ENCODE results near the gene GADL1. TPM values are rescaled to one million over a fixed set of nuclear protein-coding genes. Genes with fewer than 3 reads are reported as not detected.
A peak's percentile ranks its signal among the peaks of the same experiment; 100 is the strongest.

The GADL1 gene
- total RNA-seq, 1 donor from 2014 or later, result not detected

DNA sequence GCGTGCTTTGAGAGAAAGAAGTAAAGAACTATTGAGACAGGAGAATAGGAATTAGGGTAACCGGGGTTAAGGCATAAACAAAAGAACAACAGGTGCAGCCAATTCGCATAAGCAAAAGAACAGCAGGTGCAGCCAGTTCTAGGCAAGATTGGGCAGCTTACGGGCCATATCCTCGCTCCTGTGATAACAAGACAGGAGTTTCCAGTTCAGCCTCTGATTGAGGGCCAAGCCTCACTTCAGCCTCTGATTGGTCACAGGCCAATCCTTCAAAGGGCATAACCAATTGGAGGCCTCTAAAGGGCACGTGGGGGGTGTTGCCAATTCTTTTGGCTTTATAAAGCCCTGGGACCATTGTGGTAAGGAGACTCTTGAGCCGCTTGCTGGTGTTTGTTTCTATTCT is 143.5 kb downstream of the GADL1 start:
- DNase-seq, result no peak
- TF ChIP-seq, protein P1, sequence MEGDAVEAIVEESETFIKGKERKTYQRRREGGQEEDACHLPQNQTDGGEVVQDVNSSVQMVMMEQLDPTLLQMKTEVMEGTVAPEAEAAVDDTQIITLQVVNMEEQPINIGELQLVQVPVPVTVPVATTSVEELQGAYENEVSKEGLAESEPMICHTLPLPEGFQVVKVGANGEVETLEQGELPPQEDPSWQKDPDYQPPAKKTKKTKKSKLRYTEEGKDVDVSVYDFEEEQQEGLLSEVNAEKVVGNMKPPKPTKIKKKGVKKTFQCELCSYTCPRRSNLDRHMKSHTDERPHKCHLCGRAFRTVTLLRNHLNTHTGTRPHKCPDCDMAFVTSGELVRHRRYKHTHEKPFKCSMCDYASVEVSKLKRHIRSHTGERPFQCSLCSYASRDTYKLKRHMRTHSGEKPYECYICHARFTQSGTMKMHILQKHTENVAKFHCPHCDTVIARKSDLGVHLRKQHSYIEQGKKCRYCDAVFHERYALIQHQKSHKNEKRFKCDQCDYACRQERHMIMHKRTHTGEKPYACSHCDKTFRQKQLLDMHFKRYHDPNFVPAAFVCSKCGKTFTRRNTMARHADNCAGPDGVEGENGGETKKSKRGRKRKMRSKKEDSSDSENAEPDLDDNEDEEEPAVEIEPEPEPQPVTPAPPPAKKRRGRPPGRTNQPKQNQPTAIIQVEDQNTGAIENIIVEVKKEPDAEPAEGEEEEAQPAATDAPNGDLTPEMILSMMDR (IDR thresholded peaks at IDR 0.05; ENCODE audit: partially characterized antibody, unreplicated experiment), result no peak
- H3K4me1 Mint-ChIP-seq (ENCODE audit: low read depth, unreplicated experiment), result peaks cover 4% of the 10 kb centered on the region
- no peaks in the 10 kb centered on the region for H3K9me3 Mint-ChIP-seq (ENCODE audit: unreplicated experiment)
- no peaks in the 10 kb centered on the region for H3K27me3 Mint-ChIP-seq (ENCODE audit: unreplicated experiment)
- H3K27ac Mint-ChIP-seq (ENCODE audit: unreplicated experiment), result no peak overlapping the region
- no peak overlapping the region for H3K4me3 Mint-ChIP-seq (ENCODE audit: unreplicated experiment)
- no peaks in the 10 kb centered on the region for H3K36me3 Mint-ChIP-seq (ENCODE audit: unreplicated experiment)

DNA sequence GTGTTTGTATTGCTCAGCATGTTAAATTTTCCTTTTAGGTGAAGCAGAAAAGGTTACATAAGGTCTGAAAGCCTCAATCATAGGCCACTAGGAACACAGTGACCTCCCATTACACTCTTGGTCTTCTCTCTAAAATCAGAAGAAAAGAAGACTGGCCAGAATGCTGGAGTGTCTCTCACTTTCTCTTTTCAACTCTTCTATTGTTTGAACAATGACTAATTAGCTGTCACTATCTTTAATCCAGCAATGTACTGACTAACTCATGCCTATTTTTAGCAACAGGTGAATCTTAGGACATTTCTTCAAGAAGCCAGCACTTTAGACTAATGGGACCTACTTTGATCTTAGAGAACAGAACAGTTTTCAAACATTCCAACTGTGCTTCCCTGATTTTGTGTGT is 145.2 kb downstream of the GADL1 start:
- TF ChIP-seq, protein P1 (IDR thresholded peaks at IDR 0.05; ENCODE audit: partially characterized antibody, unreplicated experiment), result no peak
- Mint-ChIP-seq H3K27ac (ENCODE audit: unreplicated experiment) (no peak overlapping the region), H3K36me3 (ENCODE audit: unreplicated experiment) (no peaks in the 10 kb centered on the region), H3K27me3 (ENCODE audit: unreplicated experiment) (no peaks in the 10 kb centered on the region), H3K4me1 (ENCODE audit: low read depth, unreplicated experiment) (peaks cover 4% of the 10 kb centered on the region), H3K4me3 (ENCODE audit: unreplicated experiment) (no peak overlapping the region), H3K9me3 (ENCODE audit: unreplicated experiment) (no peaks in the 10 kb centered on the region)
- DNase-seq, result no peak

DNA sequence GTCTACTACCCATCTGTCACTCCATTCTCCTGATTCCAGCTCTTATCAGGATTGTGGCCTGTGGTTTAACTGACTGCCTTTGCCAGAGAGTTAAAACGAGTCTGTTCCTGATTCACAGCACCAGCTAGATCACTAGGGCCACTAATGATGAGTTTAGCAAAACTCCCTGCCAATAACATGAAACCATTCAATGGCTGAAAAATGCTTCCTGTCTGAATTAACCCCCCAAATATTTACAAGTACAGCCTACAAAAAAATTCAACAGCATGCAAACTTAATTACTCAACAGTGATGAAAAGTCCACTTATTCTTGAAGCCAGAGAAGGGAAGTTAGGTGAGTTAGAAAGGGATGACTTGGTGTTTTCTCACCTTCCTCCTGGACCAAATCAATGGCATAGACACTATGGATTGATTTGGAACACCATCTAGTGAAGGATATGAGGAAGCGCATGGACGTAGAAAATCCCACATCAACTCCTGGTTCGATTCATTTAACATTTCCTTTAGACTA is 146.6 kb downstream of the GADL1 start:
- H3K4me3 Mint-ChIP-seq (ENCODE audit: unreplicated experiment), result no peak overlapping the region
- H3K27me3 Mint-ChIP-seq (ENCODE audit: unreplicated experiment), result no peaks in the 10 kb centered on the region
- no peaks in the 10 kb centered on the region for H3K36me3 Mint-ChIP-seq (ENCODE audit: unreplicated experiment)
- H3K27ac Mint-ChIP-seq (ENCODE audit: unreplicated experiment), result no peak overlapping the region
- no peaks in the 10 kb centered on the region for H3K9me3 Mint-ChIP-seq (ENCODE audit: unreplicated experiment)
- TF ChIP-seq, protein P1 (IDR thresholded peaks at IDR 0.05; ENCODE audit: partially characterized antibody, unreplicated experiment), result peak; percentile 49
- no peak for DNase-seq
- H3K4me1 Mint-ChIP-seq (ENCODE audit: low read depth, unreplicated experiment), result peaks cover 7% of the 10 kb centered on the region

DNA sequence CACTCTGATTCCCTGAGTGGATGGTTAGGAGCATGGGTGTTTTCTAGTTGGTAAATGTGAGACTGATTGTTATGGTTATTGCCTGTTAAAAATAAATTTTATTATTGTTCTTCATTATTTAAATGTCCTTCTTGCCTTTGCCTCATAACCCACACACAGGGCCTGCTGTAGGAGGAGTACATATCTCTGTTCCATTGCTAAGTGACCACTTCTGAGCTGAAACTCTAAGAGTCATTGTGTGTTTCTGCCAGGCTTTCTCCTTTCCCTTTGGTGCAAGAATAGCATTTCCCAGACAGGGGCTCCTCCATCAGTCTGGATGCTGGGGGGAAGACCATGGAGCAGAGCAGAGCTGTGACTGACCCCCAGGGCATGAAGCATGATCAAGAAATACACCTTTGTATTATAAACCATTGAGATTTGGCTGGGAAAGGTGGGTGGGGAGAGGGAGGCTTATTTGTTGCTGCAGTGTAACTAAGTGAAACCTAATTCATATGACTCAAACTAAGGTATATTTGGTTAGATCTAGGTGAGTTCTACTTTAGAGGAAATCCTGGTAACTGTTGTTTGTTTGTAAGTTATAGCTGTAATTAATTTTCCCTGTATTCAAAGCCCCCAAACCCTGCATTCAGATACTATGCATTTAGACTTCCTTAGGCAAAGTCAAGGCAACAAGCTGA is 150.7 kb downstream of the GADL1 start:
- no peaks in the 10 kb centered on the region for H3K36me3 Mint-ChIP-seq (ENCODE audit: unreplicated experiment)
- peaks cover 7% of the 10 kb centered on the region for H3K4me1 Mint-ChIP-seq (ENCODE audit: low read depth, unreplicated experiment)
- no peaks in the 10 kb centered on the region for H3K9me3 Mint-ChIP-seq (ENCODE audit: unreplicated experiment)
- H3K27me3 Mint-ChIP-seq (ENCODE audit: unreplicated experiment), result no peaks in the 10 kb centered on the region
- DNase-seq, result no peak
- H3K27ac Mint-ChIP-seq (ENCODE audit: unreplicated experiment), result no peak overlapping the region
- TF ChIP-seq, protein P1 (IDR thresholded peaks at IDR 0.05; ENCODE audit: partially characterized antibody, unreplicated experiment), result no peak
- no peak overlapping the region for H3K4me3 Mint-ChIP-seq (ENCODE audit: unreplicated experiment)

DNA sequence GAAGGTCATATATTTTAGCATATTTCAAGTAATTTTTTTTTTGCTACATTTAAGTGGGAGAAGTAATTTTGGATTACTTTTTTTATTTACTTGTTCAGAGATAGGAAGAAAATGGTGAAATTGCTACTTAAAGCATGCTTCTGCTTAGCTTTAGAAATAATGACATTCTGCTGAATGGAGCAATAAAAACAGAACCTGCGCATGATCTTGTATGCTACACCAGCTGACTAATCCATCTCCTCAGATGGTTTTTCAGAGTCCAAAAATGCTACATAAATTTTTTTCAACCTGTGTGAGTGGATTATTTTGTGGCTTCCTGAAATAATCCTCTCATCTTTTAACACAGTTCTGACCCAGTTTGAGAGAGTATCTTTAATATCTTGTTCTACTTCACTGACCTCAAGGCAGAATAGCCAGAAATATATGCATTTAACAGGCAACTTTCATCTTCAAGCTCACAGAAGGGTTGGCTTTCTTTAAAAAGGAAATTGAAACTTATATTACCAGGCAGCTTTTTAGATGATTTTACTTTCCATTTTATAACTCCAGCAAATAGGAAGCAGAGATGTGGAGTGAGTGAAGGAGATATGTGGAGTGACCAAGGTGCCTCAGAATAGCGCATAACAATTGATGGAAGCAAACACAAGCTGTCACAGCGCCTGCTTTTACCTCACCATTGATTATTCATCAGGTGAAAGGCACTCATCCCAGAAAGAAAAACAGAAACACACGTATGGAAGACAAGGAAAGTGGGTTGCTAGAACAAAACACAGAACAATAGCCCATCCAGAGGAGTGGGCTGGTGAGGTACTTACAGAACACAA is 151.5 kb downstream of the GADL1 start:
- Mint-ChIP-seq H3K4me1 (ENCODE audit: low read depth, unreplicated experiment) (peaks cover 7% of the 10 kb centered on the region), H3K27me3 (ENCODE audit: unreplicated experiment) (no peaks in the 10 kb centered on the region), H3K4me3 (ENCODE audit: unreplicated experiment) (no peak overlapping the region), H3K9me3 (ENCODE audit: unreplicated experiment) (no peaks in the 10 kb centered on the region), H3K36me3 (ENCODE audit: unreplicated experiment) (no peaks in the 10 kb centered on the region), H3K27ac (ENCODE audit: unreplicated experiment) (no peak overlapping the region)
- TF ChIP-seq, protein P1 (IDR thresholded peaks at IDR 0.05; ENCODE audit: partially characterized antibody, unreplicated experiment), result no peak
- no peak for DNase-seq
